GM12873 (cell line): Measurements from ENCODE around the gene GPR37L1.

Source experiments
- CTCF ChIP-seq: IDR thresholded peaks from 2 replicates; pipeline ENCODE4 v1.5.1; 2012; ENCODE audit warnings: low read depth, mild to moderate bottlenecking, moderate library complexity, low read length, control low read depth; ENCODE audit not compliant: insufficient read depth; ENCODE audit errors: missing control alignments

GPR37L1 gene

GRCh38 chr1:202165267-202165941 lies 42.7 kb downstream of the GPR37L1 start:
- TF ChIP-seq CTCF, result no peak

- no peak for TF ChIP-seq CTCF
These were observed 43.5 kb downstream of the GPR37L1 start for GRCh38 chr1:202165942-202166843.

- no peak for TF ChIP-seq CTCF
These were observed 45.1 kb downstream of the GPR37L1 start for GRCh38 chr1:202167708-202168415.

- no peak for TF ChIP-seq CTCF
These were observed 46.1 kb downstream of the GPR37L1 start for GRCh38 chr1:202168861-202169260.

- peak; percentile 15 for TF ChIP-seq CTCF
These were observed 48.0 kb downstream of the GPR37L1 start for GRCh38 chr1:202170726-202171125.

- no peak for TF ChIP-seq CTCF
These were observed 48.7 kb downstream of the GPR37L1 start for GRCh38 chr1:202171292-202172014.
